ENCODE measurements around the gene ZNF569.
A peak's percentile ranks its signal among the peaks of the same experiment; 100 is the strongest.

ZNF569 gene

GRCh38 chr19:37466798-37467607, at the start of gene ZNF569:
Gene ZNF569 (minus strand): TSS chr19:37467444. CDS start chr19:37444921, 22,523 bp downstream.
- TF ChIP-seq CTCF (conservative IDR thresholded peaks at IDR 0.05; ENCODE audit: low read depth, low read length): no peak
- peak within 1 kb of the TSS; percentile 87 for H3K4me3 ChIP-seq (ENCODE audit: low read length)
- DNase-seq (ENCODE audit: low read depth): peak; percentile 83

- TF ChIP-seq CTCF (conservative IDR thresholded peaks at IDR 0.05; ENCODE audit: low read depth, low read length): no peak
- no peak for DNase-seq (ENCODE audit: low read depth)
- no peak overlapping the region for H3K4me3 ChIP-seq (ENCODE audit: low read length)
Measured at GRCh38 chr19:37513397-37513796, 46.2 kb upstream of the ZNF569 start.

- DNase-seq (ENCODE audit: low read depth): no peak
- no peak overlapping the region for H3K4me3 ChIP-seq (ENCODE audit: low read length)
- no peak for TF ChIP-seq CTCF (conservative IDR thresholded peaks at IDR 0.05; ENCODE audit: low read depth, low read length)
Measured at GRCh38 chr19:37511821-37512220, 44.6 kb upstream of the ZNF569 start.

DNA sequence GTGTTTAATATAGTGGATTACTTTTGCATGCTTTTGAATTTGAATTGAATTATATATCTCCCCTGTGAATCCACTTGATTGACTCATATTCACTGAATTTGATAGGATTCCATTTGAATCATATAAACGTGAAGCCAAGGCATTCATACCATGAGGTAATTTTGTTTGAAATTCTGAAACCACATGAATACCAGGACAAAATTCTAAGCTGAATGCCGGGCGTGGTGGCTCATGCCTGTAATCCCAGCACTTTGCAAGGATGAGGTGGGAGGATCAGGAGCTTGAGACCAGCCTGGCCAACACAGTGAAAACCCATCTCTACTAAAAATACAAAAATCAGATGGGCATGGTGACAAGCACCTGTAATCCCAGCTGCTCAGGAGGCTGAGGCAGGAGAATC, 43.9 kb upstream of the ZNF569 start:
- TF ChIP-seq CTCF (conservative IDR thresholded peaks at IDR 0.05; ENCODE audit: low read depth, low read length): no peak
- DNase-seq (ENCODE audit: low read depth): no peak
- no peak overlapping the region for H3K4me3 ChIP-seq (ENCODE audit: low read length)

GRCh38 chr19:37507167-37507464, 39.9 kb upstream of the ZNF569 start:
- no peak for DNase-seq (ENCODE audit: low read depth)
- H3K4me3 ChIP-seq (ENCODE audit: low read length): peak overlapping the region; percentile 97
- TF ChIP-seq CTCF (conservative IDR thresholded peaks at IDR 0.05; ENCODE audit: low read depth, low read length): no peak

DNA sequence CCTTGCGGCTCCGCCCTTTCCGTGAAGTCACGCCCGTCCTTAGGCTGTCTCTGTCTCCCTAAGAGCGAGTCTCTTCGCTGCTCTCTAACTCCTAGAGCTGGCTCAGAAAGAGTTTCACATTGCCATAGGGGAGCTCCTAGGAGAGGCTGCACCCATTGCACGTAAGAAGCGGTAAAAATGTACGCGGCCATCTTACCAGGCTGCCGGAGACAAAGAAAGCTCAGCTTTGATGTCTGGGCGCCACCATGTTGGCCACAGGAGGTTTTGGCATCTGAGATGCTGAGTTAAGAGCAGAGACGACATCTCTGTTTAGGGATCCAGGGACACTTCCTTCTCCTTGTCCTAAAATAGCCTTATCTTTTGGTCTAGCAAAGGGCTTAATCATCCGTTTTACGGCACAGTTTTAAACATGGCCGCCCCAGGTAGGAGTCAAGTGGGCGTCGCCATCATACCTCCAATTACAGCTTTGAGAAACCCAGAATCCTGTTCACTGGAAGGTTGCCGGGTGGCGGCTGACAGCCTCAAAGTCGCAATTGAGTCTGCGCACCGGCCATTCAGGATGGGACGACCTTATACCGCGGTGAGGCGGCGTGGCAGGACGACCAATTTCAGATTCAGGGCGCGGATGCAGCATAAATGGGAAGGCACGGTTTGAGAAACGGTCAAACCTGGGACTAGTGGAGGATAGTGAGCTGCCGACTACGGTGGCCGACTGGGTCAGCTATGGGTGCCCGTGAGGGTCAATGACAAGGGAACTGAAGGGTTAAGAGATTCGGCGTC, 39.3 kb upstream of the ZNF569 start, which contains the start of gene ZNF793:
Gene ZNF793, plus strand, starts transcription at position 553 of the 780 bp plus-strand sequence. CDS start 16,501 bp downstream, outside the sequence.
- DNase-seq (ENCODE audit: low read depth): peak; percentile 62
- TF ChIP-seq CTCF (conservative IDR thresholded peaks at IDR 0.05; ENCODE audit: low read depth, low read length): no peak

More for the DNA sequence above, 39.3 kb upstream of the ZNF569 start, which contains the start of gene ZNF793:
- H3K4me3 ChIP-seq (ENCODE audit: low read length): peak within 1 kb of the TSS; percentile 97
